Panc1 (cell line): ENCODE results near the gene MGRN1.

ENCODE experiments used
- CTCF ChIP-seq: fragments of 450-650 bp; IDR thresholded peaks from 2 replicates; pipeline ENCODE4 v1.5.1; 2017; ENCODE audit warnings: mild to moderate bottlenecking
- POLR2AphosphoS5 ChIP-seq: IDR thresholded peaks from 2 replicates; pipeline ENCODE4 v1.6.1; 2012; ENCODE audit warnings: mild to moderate bottlenecking, low read depth, low read length, moderate library complexity
- SIN3A ChIP-seq: IDR thresholded peaks from 2 replicates; pipeline ENCODE4 v1.6.1; 2012; ENCODE audit warnings: low read depth, mild to moderate bottlenecking, low read length, moderate library complexity, borderline replicate concordance; ENCODE audit not compliant: insufficient read depth
- TCF7L2 ChIP-seq: IDR thresholded peaks from 2 replicates; pipeline ENCODE4 v1.6.1; 2011; ENCODE audit warnings: mild to moderate bottlenecking, low read depth, low read length, inconsistent platforms

GRCh38 chr16:4676831-4677230 is 52.2 kb downstream of the MGRN1 start:
- no peak for TF ChIP-seq CTCF
- no peak for TF ChIP-seq TCF7L2
- no peak for TF ChIP-seq POLR2AphosphoS5
- no peak for TF ChIP-seq SIN3A
